A549 (cell line): ENCODE measurements around the gene CSKMT. TPM values are rescaled to one million over a fixed set of nuclear protein-coding genes. Genes with fewer than 3 reads are reported as not detected.

Experiments used
- ATAC-seq, 2 experiments: fragments of 200-7000 bp in 1 of 2; fragments of >200 bp in 1 of 2; cut with Nextera tagmentation in 1 of 2; cut with Tn5 transposase in 1 of 2; 3 replicates each; pipeline versions ENCODE4 v1.8.0 to v1.9.1; 2018 to 2020; ENCODE audit warnings: mild to moderate bottlenecking in 1 of 2, moderate library complexity in 1 of 2
- CTCF ChIA-PET: fragments of 300-600 bp; sonication (Branson Sonifier 250); formaldehyde crosslinking; extraction: SDS; loops from one replicate; lab custom pipeline; 2021; ENCODE audit warnings: antibody characterized with exemption, inconsistent platforms; lab: Yijun Ruan, JAX
- POLR2A ChIA-PET: fragments of 350-600 bp; formaldehyde crosslinking; extraction: SDS; loops from one replicate; lab custom pipeline; 2021; ENCODE audit warnings: antibody characterized with exemption, inconsistent platforms; lab: Yijun Ruan, JAX
- DNase-seq, 2 experiments: peaks; one replicate each; pipeline versions ENCODE4 v3.0.0 to v3.0.0-alpha.2; 2011 to 2016; ENCODE audit warnings: low read depth in 1 of 2, low spot score in 1 of 2
- FAIRE-seq: peaks from 2 replicates; lab custom pipeline; 2011; peaks lifted over from hg19 to GRCh38; lab: Jason Lieb, UNC
- H3K27ac ChIP-seq, 2 experiments: fragments of >200 bp; sonication (Bioruptor Twin); formaldehyde crosslinking; 3 replicates each; pipeline ENCODE4 v1.5.1; 2016 to 2017
- H3K4me1 ChIP-seq: fragments of >200 bp; sonication (Bioruptor Twin); formaldehyde crosslinking; 3 replicates; pipeline ENCODE4 v1.6.1; 2016
- H3K4me2 ChIP-seq: fragments of >200 bp; sonication (Bioruptor Twin); formaldehyde crosslinking; 3 replicates; pipeline ENCODE4 v1.6.1; 2016
- H3K4me3 ChIP-seq: fragments of >200 bp; sonication (Bioruptor Twin); formaldehyde crosslinking; 3 replicates; pipeline ENCODE4 v1.5.1; 2016
- H3K9me3 ChIP-seq: fragments of >200 bp; sonication (Bioruptor Twin); formaldehyde crosslinking; 3 replicates; pipeline ENCODE4 v1.6.1; 2016
- ATOH8 ChIP-seq: fragments of 250-450 bp; sonication (Bioruptor Pico); IDR thresholded peaks from 2 replicates; pipeline ENCODE4 v1.5.0; 2020; ENCODE audit warnings: low read depth, mild to moderate bottlenecking, moderate library complexity
- CTCF ChIP-seq: fragments of >200 bp; sonication (Bioruptor Twin); formaldehyde crosslinking; IDR thresholded peaks from 3 replicates; pipeline ENCODE4 v1.5.1; 2016
- EHF ChIP-seq: fragments of 250-450 bp; sonication (Bioruptor Pico); IDR thresholded peaks from 2 replicates; pipeline ENCODE4 v1.5.0; 2020; ENCODE audit warnings: mild to moderate bottlenecking
- EHMT2 ChIP-seq: fragments of 200-600 bp; sonication (generic); IDR thresholded peaks from 2 replicates; pipeline ENCODE4 v1.6.1; 2016; ENCODE audit warnings: antibody characterized with exemption, low read depth, mild to moderate bottlenecking, moderate library complexity
- HOXB5 ChIP-seq: fragments of 250-450 bp; sonication (Bioruptor Pico); IDR thresholded peaks from 2 replicates; pipeline ENCODE4 v1.5.0; 2020; ENCODE audit warnings: mild to moderate bottlenecking, moderate library complexity
- MAX ChIP-seq: IDR thresholded peaks from 2 replicates; pipeline ENCODE4 v1.6.1; 2012
- PBX3 ChIP-seq: IDR thresholded peaks from 2 replicates; pipeline ENCODE4 v1.6.1; 2012
- RCOR1 ChIP-seq: fragments of 150-350 bp; IDR thresholded peaks from 2 replicates; pipeline ENCODE4 v1.6.1; 2014; ENCODE audit warnings: antibody characterized with exemption, low read length, low read depth
- RNF2 ChIP-seq: fragments of 200-600 bp; sonication (generic); IDR thresholded peaks from 2 replicates; pipeline ENCODE4 v1.6.1; 2016; ENCODE audit warnings: low read depth, mild to moderate bottlenecking, antibody characterized with exemption, moderate library complexity, borderline replicate concordance
- SREBF2 ChIP-seq: fragments of 450-650 bp; IDR thresholded peaks from 2 replicates; pipeline ENCODE4 v1.6.1; 2014; ENCODE audit warnings: mild to moderate bottlenecking, moderate library complexity
- USF2 ChIP-seq: fragments of 450-650 bp; IDR thresholded peaks from 2 replicates; pipeline ENCODE4 v1.6.1; 2014; ENCODE audit warnings: antibody characterized with exemption
- ZC3H11A ChIP-seq: fragments of 450-650 bp; IDR thresholded peaks from 2 replicates; pipeline ENCODE4 v1.6.1; 2014; ENCODE audit warnings: antibody characterized with exemption, mild to moderate bottlenecking
- WGBS: methylation state at CpG from one replicate; pipeline ENCODE4 v1.1.6; 2017; ENCODE audit errors: missing lambda C conversion rate; 5-methylcytosine and 5-hydroxymethylcytosine counted together
- polyA plus RNA-seq, 4 experiments: library from polyadenylated mRNA; depleted of rRNA in 3 of 4; stranded (reverse); fragments of >200 nt; fragmentation: RNase III in 1 of 4; extraction: RNeasy Plus Mini Kit Qiagen cat#74134 plus additional on column Dnase treatment in 1 of 4; gene quantifications; 2 replicates in 3 of 4; 3 replicates in 1 of 4; pipeline ENCODE4 v1.2.3, GENCODE V29; 2011 to 2017

The CSKMT gene
- polyA plus RNA-seq, 2 of the 4 experiments (the other 2 are of a cell fraction), result 5.7 to 14.3 TPM

GRCh38 chr11:62645946-62646824 lies 18.9 kb upstream of the CSKMT start, which contains the start of gene GANAB (continued):
- no peak for TF ChIP-seq EHMT2
- peak; percentile 69; the same call in 1 of the 2 replicates for TF ChIP-seq MAX
- no peak for TF ChIP-seq EHF
- TF ChIP-seq, all 56 proteins: peak for 11

- Histone ChIP-seq H3K4me3 (no peak overlapping the region), H3K4me2 (peak overlapping the region; percentile 56), H3K27ac (no peak overlapping the region), H3K4me1 (peaks cover 18% of the 10 kb centered on the region), H3K9me3 (no peaks in the 10 kb centered on the region)
- ATAC-seq (peak; percentile 57), DNase-seq (no peak), FAIRE-seq (no peak)
- ChIA-PET CTCF (interaction anchor here (0.9 to 2.2 kb wide), 8 partner anchors 11 to 222 kb away, joined by 3 to 15 read pairs (median 3); partner anchors contain the start of genes C11orf98, CSKMT, EML3 and ROM1), POLR2A (interaction anchor here (0.6 to 3.2 kb wide), 11 partner anchors 13 to 107 kb away, joined by 3 to 35 read pairs (median 6); partner anchors contain the start of genes B3GAT3, C11orf98, CSKMT and HNRNPUL2)
- WGBS, result 67% methylated on average over 30 of the region's 32 CpGs
- TF ChIP-seq ZC3H11A, result no peak
Observed at GRCh38 chr11:62646825-62647608, 18.1 kb upstream of the CSKMT start.

- DNase-seq (no peak), ATAC-seq (no peak), FAIRE-seq (no peak)
- CTCF ChIA-PET, result interaction anchor here (0.7 to 2.2 kb wide), 8 partner anchors 10 to 223 kb away, joined by 3 to 15 read pairs (median 3); partner anchors contain the start of genes B3GAT3, C11orf98, CSKMT and EML3
- no peaks in the 10 kb centered on the region for H3K9me3 ChIP-seq
- H3K4me3 ChIP-seq, result no peak overlapping the region
- H3K4me1 ChIP-seq, result peaks cover 22% of the 10 kb centered on the region
- H3K27ac ChIP-seq, result no peak overlapping the region
- no peak overlapping the region for H3K4me2 ChIP-seq
- TF ChIP-seq USF2, result no peak
- TF ChIP-seq ATOH8 (CRISPR knock-in tag), result no peak
- no peak for TF ChIP-seq HOXB5 (CRISPR knock-in tag)
- no peak for TF ChIP-seq PBX3
- no peak for TF ChIP-seq RNF2
- no peak for TF ChIP-seq RCOR1
- no peak for TF ChIP-seq CTCF
- TF ChIP-seq SREBF2, result no peak
- TF ChIP-seq, all 56 proteins: peak for 0
- POLR2A ChIA-PET, result interaction anchor here (1.2 to 3.2 kb wide), 3 partner anchors 18 to 80 kb away, joined by 4 to 21 read pairs (median 5); partner anchors contain the start of genes C11orf98, CSKMT, HNRNPUL2 and TUT1
- WGBS, result 63% methylated on average over 6 of the region's 6 CpGs
Observed at GRCh38 chr11:62647609-62648005, 17.5 kb upstream of the CSKMT start.
